HFFc6 (cell line): ENCODE data around the gene EVA1A. TPM values are rescaled to one million over a fixed set of nuclear protein-coding genes. Genes with fewer than 3 reads are reported as not detected.
A peak's percentile ranks its signal among the peaks of the same experiment; 100 is the strongest.

ENCODE experiments used
- DNase-seq: peaks from one replicate; pipeline ENCODE4 v3.0.0-alpha.2; 2018
- H3K27ac Mint-ChIP-seq: 2 replicates; pipeline ENCODE4 v1.8.0; 2020; ENCODE audit warnings: mild to moderate bottlenecking, mixed read lengths
- H3K27me3 Mint-ChIP-seq: 2 replicates; pipeline ENCODE4 v1.8.0; 2021; ENCODE audit warnings: mild to moderate bottlenecking, moderate library complexity, mixed read lengths; ENCODE audit not compliant: insufficient read depth
- H3K36me3 Mint-ChIP-seq: 2 replicates; pipeline ENCODE4 v1.8.0; 2021; ENCODE audit warnings: low read depth, mixed read lengths
- H3K4me1 Mint-ChIP-seq: 2 replicates; pipeline ENCODE4 v1.8.0; 2020; ENCODE audit warnings: low read depth, mixed read lengths
- H3K4me3 Mint-ChIP-seq: 2 replicates; pipeline ENCODE4 v1.8.0; 2020; ENCODE audit warnings: mild to moderate bottlenecking, moderate library complexity, mixed read lengths
- H3K9me3 Mint-ChIP-seq: 2 replicates; pipeline ENCODE4 v1.8.0; 2020; ENCODE audit warnings: mild to moderate bottlenecking, mixed read lengths
- CTCF ChIP-seq: fragments of 200-600 bp; sonication (generic); IDR thresholded peaks from 2 replicates; pipeline ENCODE4 v1.5.0; 2021; ENCODE audit warnings: antibody characterized with exemption, mild to moderate bottlenecking
- total RNA-seq, 6 experiments: library from RNA; stranded (reverse); fragmentation: NEBNext Ultra II Directional; extraction: Animal tissue kit (Norgen Biotek cat#: 25700); gene quantifications; 2 replicates in 1 of 6; 3 replicates in 5 of 6; pipeline ENCODE4 v1.2.3, GENCODE V29; 2021

The EVA1A gene
- total RNA-seq, 6 experiments from 2014 or later = 61.7 to 75.2 (median 68.8) TPM

GRCh38 chr2:75603477-75603876 is 42.7 kb upstream of the EVA1A start:
- Mint-ChIP-seq H3K27me3 (peaks cover 2% of the 10 kb centered on the region; the same call in 1 of the 2 replicates), H3K4me1 (peaks cover 93% of the 10 kb centered on the region)

GRCh38 chr2:75602724-75603342 is 42.1 kb upstream of the EVA1A start:
- Mint-ChIP-seq H3K27ac (peak overlapping the region; percentile 96), H3K27me3 (peaks cover 2% of the 10 kb centered on the region; the same call in 1 of the 2 replicates), H3K9me3 (no peaks in the 10 kb centered on the region), H3K36me3 (no peaks in the 10 kb centered on the region; the same call in 1 of the 2 replicates), H3K4me3 (peak overlapping the region; percentile 80), H3K4me1 (peaks cover 88% of the 10 kb centered on the region)
- peak; percentile 92 for DNase-seq
- no peak for TF ChIP-seq CTCF

More at GRCh38 chr2:75603477-75603876, 42.7 kb upstream of the EVA1A start:
- no peak for TF ChIP-seq CTCF
- Mint-ChIP-seq H3K27ac (peak overlapping the region; percentile 96), H3K36me3 (no peaks in the 10 kb centered on the region; the same call in 1 of the 2 replicates), H3K9me3 (no peaks in the 10 kb centered on the region), H3K4me3 (peak overlapping the region; percentile 80; the same call in 1 of the 2 replicates)
- DNase-seq = no peak

- no peak for TF ChIP-seq CTCF
- Mint-ChIP-seq H3K4me1 (peaks cover 83% of the 10 kb centered on the region), H3K9me3 (no peaks in the 10 kb centered on the region), H3K4me3 (no peak overlapping the region), H3K27ac (peak overlapping the region; percentile 63), H3K27me3 (peaks cover under 1% of the 10 kb centered on the region; the same call in 1 of the 2 replicates), H3K36me3 (no peaks in the 10 kb centered on the region; the same call in 1 of the 2 replicates)
- DNase-seq = no peak
These were observed 39.8 kb upstream of the EVA1A start for GRCh38 chr2:75600461-75601011.

GRCh38 chr2:75598589-75599155 is 37.9 kb upstream of the EVA1A start:
- no peak for TF ChIP-seq CTCF
- Mint-ChIP-seq H3K27me3 (no peaks in the 10 kb centered on the region), H3K4me3 (no peak overlapping the region), H3K4me1 (peaks cover 83% of the 10 kb centered on the region), H3K36me3 (no peaks in the 10 kb centered on the region; the same call in 1 of the 2 replicates), H3K9me3 (no peaks in the 10 kb centered on the region), H3K27ac (peak overlapping the region; percentile 16; the same call in 1 of the 2 replicates)
- DNase-seq = no peak

- no peaks in the 10 kb centered on the region for H3K27me3 Mint-ChIP-seq
- no peak overlapping the region for H3K4me3 Mint-ChIP-seq
- no peak for DNase-seq
- H3K36me3 Mint-ChIP-seq = peaks cover 7% of the 10 kb centered on the region
- TF ChIP-seq CTCF = peak; percentile 42; the same call in 1 of the 2 replicates
- H3K9me3 Mint-ChIP-seq = peaks cover 4% of the 10 kb centered on the region; the same call in 1 of the 2 replicates
- H3K4me1 Mint-ChIP-seq = peaks cover 83% of the 10 kb centered on the region
- no peak overlapping the region for H3K27ac Mint-ChIP-seq
These were observed 37.2 kb upstream of the EVA1A start for GRCh38 chr2:75597949-75598348.
